Left ventricle myocardium inferior (tissue), 1 donor: ENCODE measurements around the gene COL4A2. TPM values are rescaled to one million over a fixed set of nuclear protein-coding genes. Genes with fewer than 3 reads are reported as not detected.

Experiments
- DNase-seq: peaks from one replicate; pipeline ENCODE4 v3.0.0-alpha.2; 2020
- H3K27ac ChIP-seq: fragments of 200-600 bp; replicated peaks from 2 replicates; pipeline ENCODE4 v1.8.0; 2021
- H3K27me3 ChIP-seq: fragments of 200-600 bp; 2 replicates; pipeline ENCODE4 v1.8.0; 2021; ENCODE audit warnings: low read depth
- H3K36me3 ChIP-seq: fragments of 200-600 bp; 2 replicates; pipeline ENCODE4 v1.8.0; 2021
- H3K4me1 ChIP-seq: fragments of 200-600 bp; 2 replicates; pipeline ENCODE4 v1.8.0; 2021
- H3K4me3 ChIP-seq: fragments of 200-600 bp; 2 replicates; pipeline ENCODE4 v1.8.0; 2021; ENCODE audit warnings: mild to moderate bottlenecking, moderate library complexity
- H3K9me3 ChIP-seq: fragments of 200-600 bp; replicated peaks from 2 replicates; pipeline ENCODE4 v1.8.0; 2021
- intact Hi-C: fragments of 100-400 bp; cut with micrococcal nuclease; formaldehyde crosslinking; loops from one replicate; pipeline ENCODE4 v1.11.0; 2022
- total RNA-seq: library from RNA; stranded (reverse); fragmentation: NEBNext Ultra II Directional; extraction: Animal tissue kit (Norgen Biotek cat#: 25700); gene quantifications from one replicate; pipeline ENCODE4 v1.2.1, GENCODE V29; 2021
- TF ChIP-seq, protein P1 (sequence below): fragments of 200-600 bp; IDR thresholded peaks from 2 replicates; pipeline ENCODE4 v1.8.0; 2021; ENCODE audit warnings: antibody characterized with exemption, mild to moderate bottlenecking, borderline replicate concordance
- donor health status: DM: no; HTN: yes; CAD: no; lungs with severe emphysema.

Gene COL4A2
- total RNA-seq, 1 donor from 2014 or later, result 117 TPM

DNA sequence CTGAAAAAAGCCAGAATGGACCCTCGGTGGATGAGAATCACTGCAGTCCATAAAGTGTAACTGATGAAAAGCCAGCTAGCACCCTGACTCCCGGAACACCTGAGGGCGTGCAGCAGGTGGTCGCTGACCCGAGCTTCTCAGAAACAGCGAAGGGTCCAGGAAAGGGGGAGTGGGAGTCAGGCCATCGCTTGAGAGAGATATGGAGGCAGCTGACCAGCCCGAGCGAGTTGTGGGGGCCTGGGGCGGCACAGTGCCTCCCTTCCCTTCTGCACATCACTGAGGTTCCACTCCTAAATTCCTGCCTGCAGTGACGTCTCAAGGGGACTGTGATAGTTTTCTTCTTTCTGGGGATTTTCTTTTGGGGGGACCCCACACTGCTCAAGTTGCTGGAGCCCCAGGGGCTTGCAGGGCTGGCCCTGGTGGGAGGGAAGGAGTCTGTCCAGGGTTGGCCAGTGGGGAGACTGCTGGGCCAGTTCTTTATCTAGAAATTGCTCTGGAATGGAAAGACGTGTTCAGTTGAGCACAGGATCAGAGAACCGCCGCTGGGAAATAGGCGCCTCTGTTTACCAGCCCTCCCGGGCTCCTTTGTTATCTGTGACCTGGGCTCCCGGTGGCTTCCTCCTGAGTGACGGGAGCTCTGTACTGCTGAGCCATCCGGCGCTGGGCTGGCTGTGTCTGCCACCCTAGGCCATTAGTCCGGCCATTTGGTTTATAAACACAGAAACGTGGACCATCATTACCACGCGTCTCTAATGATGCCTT, 183.1 kb downstream of the COL4A2 start:
- H3K9me3 ChIP-seq, result no peaks in the 10 kb centered on the region
- H3K27me3 ChIP-seq, result no peaks in the 10 kb centered on the region
- DNase-seq, result no peak
- no peak overlapping the region for H3K4me3 ChIP-seq
- peaks cover 93% of the 10 kb centered on the region for H3K36me3 ChIP-seq
- TF ChIP-seq, protein P1, sequence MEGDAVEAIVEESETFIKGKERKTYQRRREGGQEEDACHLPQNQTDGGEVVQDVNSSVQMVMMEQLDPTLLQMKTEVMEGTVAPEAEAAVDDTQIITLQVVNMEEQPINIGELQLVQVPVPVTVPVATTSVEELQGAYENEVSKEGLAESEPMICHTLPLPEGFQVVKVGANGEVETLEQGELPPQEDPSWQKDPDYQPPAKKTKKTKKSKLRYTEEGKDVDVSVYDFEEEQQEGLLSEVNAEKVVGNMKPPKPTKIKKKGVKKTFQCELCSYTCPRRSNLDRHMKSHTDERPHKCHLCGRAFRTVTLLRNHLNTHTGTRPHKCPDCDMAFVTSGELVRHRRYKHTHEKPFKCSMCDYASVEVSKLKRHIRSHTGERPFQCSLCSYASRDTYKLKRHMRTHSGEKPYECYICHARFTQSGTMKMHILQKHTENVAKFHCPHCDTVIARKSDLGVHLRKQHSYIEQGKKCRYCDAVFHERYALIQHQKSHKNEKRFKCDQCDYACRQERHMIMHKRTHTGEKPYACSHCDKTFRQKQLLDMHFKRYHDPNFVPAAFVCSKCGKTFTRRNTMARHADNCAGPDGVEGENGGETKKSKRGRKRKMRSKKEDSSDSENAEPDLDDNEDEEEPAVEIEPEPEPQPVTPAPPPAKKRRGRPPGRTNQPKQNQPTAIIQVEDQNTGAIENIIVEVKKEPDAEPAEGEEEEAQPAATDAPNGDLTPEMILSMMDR, result no peak
- no peaks in the 10 kb centered on the region for H3K4me1 ChIP-seq
- H3K27ac ChIP-seq, result no peak overlapping the region
- intact Hi-C loops, result no loop called here

DNA sequence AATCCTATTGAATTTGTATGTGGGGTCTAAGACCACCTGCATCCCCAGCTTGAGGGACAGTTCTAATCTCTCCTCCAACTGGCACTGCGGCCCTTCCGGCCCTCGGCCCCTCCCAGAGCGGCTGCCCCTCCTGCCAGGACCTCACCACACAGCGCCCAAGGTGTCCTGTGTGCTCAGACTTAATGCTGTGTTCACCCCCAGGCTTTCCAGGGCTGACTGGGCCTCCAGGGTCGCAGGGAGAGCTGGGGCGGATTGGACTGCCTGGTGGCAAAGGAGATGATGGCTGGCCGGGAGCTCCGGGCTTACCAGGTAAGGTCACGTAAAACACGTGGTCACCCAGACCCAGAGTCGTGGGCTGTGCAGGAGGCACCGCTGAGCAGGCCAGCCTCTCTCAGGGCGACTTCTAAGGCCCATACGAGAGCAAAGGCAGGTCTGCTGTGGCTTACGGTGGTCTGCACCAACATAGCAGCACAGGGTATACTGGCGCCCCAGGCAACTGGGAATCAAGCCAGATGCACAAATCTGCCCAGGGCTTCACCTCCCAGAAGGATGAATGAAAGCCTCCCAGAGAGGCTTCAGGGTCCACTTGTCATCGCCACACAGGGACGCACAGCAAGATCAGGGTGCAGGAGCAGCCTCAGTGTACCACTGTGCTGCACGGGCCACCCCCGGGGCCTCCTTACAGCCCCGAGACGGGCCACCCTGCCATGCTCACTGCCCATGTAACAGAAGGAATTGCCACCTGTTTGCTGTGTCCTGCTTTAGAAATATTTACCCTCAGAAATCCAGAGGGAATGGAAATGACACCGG, 185.0 kb downstream of the COL4A2 start:
- Histone ChIP-seq H3K36me3 (peaks cover 96% of the 10 kb centered on the region), H3K27me3 (no peaks in the 10 kb centered on the region), H3K4me3 (no peak overlapping the region), H3K9me3 (no peaks in the 10 kb centered on the region), H3K4me1 (no peaks in the 10 kb centered on the region), H3K27ac (no peak overlapping the region)
- intact Hi-C loops, result no loop called here
- TF ChIP-seq, protein P1, result no peak
- DNase-seq, result no peak

DNA sequence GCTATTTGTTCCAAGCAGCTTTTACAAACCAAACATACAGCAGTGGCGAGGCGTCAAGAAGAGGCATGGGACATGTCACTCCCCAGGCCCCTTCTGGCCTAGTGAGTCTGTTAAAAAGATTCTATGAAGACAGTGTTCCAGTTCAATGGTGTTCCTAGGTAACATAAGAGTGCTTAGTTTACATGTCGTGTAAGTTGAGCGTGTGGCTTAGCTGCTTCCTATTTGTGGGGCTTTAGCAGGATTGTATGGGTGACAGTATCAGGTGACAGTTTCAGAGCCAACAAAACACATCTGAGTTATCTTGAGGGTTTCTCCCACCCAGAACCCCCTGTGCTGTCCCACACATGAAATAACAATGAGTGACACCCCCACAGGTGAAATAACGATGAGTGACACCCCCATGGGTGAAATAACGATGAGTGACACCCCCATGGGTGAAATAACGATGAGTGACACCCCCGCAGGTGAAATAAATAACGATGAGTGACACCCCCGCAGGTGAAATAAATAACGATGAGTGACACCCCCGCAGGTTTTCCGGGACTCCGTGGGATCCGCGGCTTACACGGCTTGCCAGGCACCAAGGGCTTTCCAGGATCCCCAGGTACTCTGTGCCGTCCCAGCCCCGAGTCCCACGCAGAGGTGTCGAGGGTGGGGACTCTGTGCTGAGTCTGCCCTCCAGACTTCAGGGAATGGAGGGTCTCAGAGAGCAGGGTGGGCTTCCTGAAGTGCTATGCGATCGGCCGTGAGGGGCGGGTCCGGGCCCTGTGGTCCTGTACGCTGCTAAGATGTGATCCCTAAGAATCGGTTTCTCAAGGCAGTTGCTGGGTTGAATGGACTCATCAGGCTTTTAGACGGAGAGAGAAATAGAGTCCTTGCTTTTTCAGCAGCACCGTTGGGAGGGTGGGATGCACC, 185.9 kb downstream of the COL4A2 start:
- no peaks in the 10 kb centered on the region for H3K9me3 ChIP-seq
- no peaks in the 10 kb centered on the region for H3K4me1 ChIP-seq
- DNase-seq, result no peak
- no peaks in the 10 kb centered on the region for H3K27me3 ChIP-seq
- TF ChIP-seq, protein P1, result no peak
- intact Hi-C loops, result no loop called here
- no peak overlapping the region for H3K27ac ChIP-seq
- H3K36me3 ChIP-seq, result peaks cover 94% of the 10 kb centered on the region
- H3K4me3 ChIP-seq, result no peak overlapping the region

DNA sequence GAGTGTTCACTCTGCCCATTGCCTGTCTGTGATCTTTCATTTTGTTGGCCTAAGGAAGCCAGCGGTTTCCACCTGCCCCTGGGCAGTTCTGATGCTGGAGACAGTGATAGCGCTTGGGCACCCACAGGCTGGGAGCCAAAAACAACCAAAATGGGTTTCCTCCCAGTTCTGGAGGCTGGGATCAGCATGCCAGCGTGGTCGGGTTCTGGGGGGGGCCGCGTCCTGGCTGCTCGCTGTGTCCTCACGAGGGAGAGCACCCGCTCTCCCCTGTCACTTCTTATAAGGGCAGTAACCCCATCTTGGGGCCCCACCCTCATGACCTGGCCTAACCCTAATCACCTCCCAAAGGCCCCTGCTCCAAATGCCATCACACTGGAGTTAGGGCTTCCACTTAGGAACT, 186.5 kb downstream of the COL4A2 start:
- no peak for DNase-seq
- H3K4me1 ChIP-seq, result no peaks in the 10 kb centered on the region
- H3K9me3 ChIP-seq, result no peaks in the 10 kb centered on the region
- no peaks in the 10 kb centered on the region for H3K27me3 ChIP-seq
- TF ChIP-seq, protein P1, result no peak
- no peak overlapping the region for H3K27ac ChIP-seq
- intact Hi-C loops, result no loop called here
- H3K4me3 ChIP-seq, result no peak overlapping the region
- H3K36me3 ChIP-seq, result peaks cover 94% of the 10 kb centered on the region

DNA sequence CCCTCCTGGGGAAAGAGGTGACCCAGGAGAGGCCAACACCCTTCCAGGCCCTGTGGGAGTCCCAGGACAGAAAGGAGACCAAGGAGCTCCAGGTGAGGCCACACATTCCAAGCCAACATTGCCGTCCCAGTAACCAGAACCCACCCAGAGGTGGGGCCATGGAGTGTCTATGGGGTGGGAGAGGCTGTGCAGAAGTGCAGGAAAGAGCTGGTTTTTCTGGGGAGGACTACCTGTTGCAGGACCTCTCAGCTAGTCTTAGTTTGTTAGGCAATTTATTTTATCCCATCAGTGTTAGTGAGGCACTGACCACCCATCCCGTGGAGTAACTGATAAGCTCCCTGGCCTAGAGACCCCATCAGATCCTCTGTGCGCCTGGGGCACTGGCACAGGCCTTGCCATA, 188.3 kb downstream of the COL4A2 start:
- TF ChIP-seq, protein P1, result no peak
- Histone ChIP-seq H3K27me3 (no peaks in the 10 kb centered on the region), H3K36me3 (peaks cover 94% of the 10 kb centered on the region), H3K4me1 (no peaks in the 10 kb centered on the region), H3K9me3 (no peaks in the 10 kb centered on the region), H3K27ac (no peak overlapping the region), H3K4me3 (no peak overlapping the region)
- intact Hi-C loops, result no loop called here
- DNase-seq, result no peak
